GM12891 (cell line): ENCODE results near the gene FMNL3.

Experiments used
- POLR2A ChIP-seq: IDR thresholded peaks from 2 replicates; pipeline ENCODE4 v1.6.1; 2011; ENCODE audit warnings: low read depth, low read length, control low read depth
- POLR2AphosphoS5 ChIP-seq: IDR thresholded peaks from 2 replicates; pipeline ENCODE4 v1.6.1; 2011; ENCODE audit warnings: low read depth, low read length, control low read depth

DNA sequence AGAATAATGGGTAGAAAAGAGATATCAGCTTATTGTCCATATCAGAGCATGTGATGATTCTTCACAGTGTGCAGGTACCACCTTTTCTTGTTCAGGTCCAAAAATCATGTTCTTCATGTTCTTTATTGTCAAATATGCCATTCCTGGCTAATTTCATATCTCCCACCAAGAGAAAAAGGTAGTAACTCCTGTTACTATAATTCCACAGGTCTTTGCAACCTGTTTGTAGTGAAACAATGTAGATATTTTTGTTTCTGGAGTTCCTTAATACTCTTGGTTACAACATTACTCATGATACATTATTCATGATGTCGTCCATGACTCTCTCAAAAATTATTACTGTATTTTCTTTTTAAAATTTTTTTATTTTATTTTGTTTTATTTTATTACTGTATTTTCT is 22.8 kb upstream of the FMNL3 start:
- TF ChIP-seq POLR2AphosphoS5 = no peak
- TF ChIP-seq POLR2A = no peak
